Spleen (tissue), 11 donors: ENCODE data around the gene L3MBTL1. TPM values are rescaled to one million over a fixed set of nuclear protein-coding genes. Genes with fewer than 3 reads are reported as not detected.
A peak's percentile ranks its signal among the peaks of the same experiment; 100 is the strongest.

Experiments used
- DNase-seq: peaks from one replicate; pipeline ENCODE4 v3.0.0-alpha.2; 2020
- H3K27ac ChIP-seq, 8 donors: fragments of 200-600 bp; sonication (generic) in 7 of 8; 1 replicate in 4 of 8; 2 replicates in 4 of 8; pipeline versions ENCODE4 v1.5.0 to v1.8.0; 2016 to 2021; ENCODE audit warnings: inconsistent platforms in 4 of 8, mild to moderate bottlenecking in 4 of 8, moderate library complexity in 1 of 8
- H3K27me3 ChIP-seq, 7 donors: fragments of 200-600 bp; sonication (generic) in 6 of 7; replicated peaks in 1 of 7; 1 replicate in 4 of 7; 2 replicates in 3 of 7; pipeline versions ENCODE4 v1.5.0 to v1.8.0; 2016 to 2021; ENCODE audit warnings: inconsistent platforms in 3 of 7, mild to moderate bottlenecking in 1 of 7
- H3K36me3 ChIP-seq, 6 donors: fragments of 200-600 bp; sonication (generic) in 5 of 6; 1 replicate in 4 of 6; 2 replicates in 2 of 6; pipeline versions ENCODE4 v1.5.0 to v1.8.0; 2016 to 2021; ENCODE audit warnings: inconsistent platforms in 2 of 6
- H3K4me1 ChIP-seq, 6 donors: fragments of 200-600 bp; sonication (generic) in 5 of 6; 1 replicate in 3 of 6; 2 replicates in 3 of 6; pipeline versions ENCODE4 v1.5.0 to v1.8.0; 2016 to 2021; ENCODE audit warnings: inconsistent platforms in 3 of 6
- H3K4me3 ChIP-seq, 8 donors: fragments of 200-600 bp; sonication (generic) in 7 of 8; 1 replicate in 4 of 8; 2 replicates in 4 of 8; pipeline versions ENCODE4 v1.5.0 to v1.8.0; 2016 to 2021; ENCODE audit warnings: inconsistent platforms in 4 of 8, mild to moderate bottlenecking in 4 of 8, moderate library complexity in 2 of 8
- H3K9me3 ChIP-seq, 8 donors: fragments of 200-600 bp; sonication (generic) in 7 of 8; 1 replicate in 4 of 8; 2 replicates in 4 of 8; pipeline versions ENCODE4 v1.5.0 to v1.8.0; 2016 to 2021; ENCODE audit warnings: inconsistent platforms in 4 of 8
- POLR2A ChIP-seq, 3 donors: fragments of 450-650 bp; IDR thresholded peaks; one replicate each; pipeline ENCODE4 v1.5.1; 2017; ENCODE audit warnings: antibody characterized with exemption in 3 of 3, mild to moderate bottlenecking in 1 of 3
- POLR2AphosphoS5 ChIP-seq, 3 donors: sonication (generic); formaldehyde crosslinking; IDR thresholded peaks; one replicate each; pipeline ENCODE4 v1.5.1; 2017; ENCODE audit warnings: antibody characterized with exemption in 3 of 3
- WGBS, 5 donors: extraction: QIAGEN DNeasy Blood & Tissue Kit in 3 of 5; methylation state at CpG; one replicate each; pipeline versions ENCODE4 v1.1.5 to v1.1.7; 2013 to 2018; 5-methylcytosine and 5-hydroxymethylcytosine counted together
- intact Hi-C: fragments of 100-400 bp; cut with DNase I; formaldehyde crosslinking; loops from one replicate; pipeline ENCODE4 v1.15.0; 2023; ENCODE audit warnings: low total_unique reads
- polyA plus RNA-seq, 3 donors: library from polyadenylated mRNA; stranded (reverse); fragments of 200-250 nt; gene quantifications; one replicate each; pipeline ENCODE4 v1.2.1, GENCODE V29; 2013
- total RNA-seq, 7 donors: library from RNA; depleted of rRNA in 3 of 7; stranded (reverse); fragments of >200 nt in 3 of 7; fragmentation: NEBNext Ultra II Directional in 4 of 7; extraction: Animal tissue kit (Norgen Biotek cat#: 25700) in 4 of 7; gene quantifications; one replicate each; pipeline versions ENCODE4 v1.1.0 to v1.2.1, GENCODE V29; 2016 to 2021
- TF ChIP-seq, protein P1 (sequence below), 11 experiments: fragments of 200-600 bp in 7 of 11; fragments of 450-650 bp in 4 of 11; sonication (generic) in 4 of 11; IDR thresholded peaks in 8 of 11; conservative IDR thresholded peaks in 3 of 11; 1 replicate in 7 of 11; 2 replicates in 4 of 11; pipeline versions ENCODE4 v1.4.0 to v1.8.0; 2016 to 2021; ENCODE audit warnings: antibody characterized with exemption in 11 of 11, inconsistent platforms in 4 of 11, mild to moderate bottlenecking in 1 of 11
- donor health status: healthy with polysubstance abuse.
- donor health status: DM: no; HTN: no; CAD: no; lungs with moderate emphysema.
- donor health status: DM: no; HTN: no; CAD: no.
- donor health status: Bipolar disorder and iron deficiency.
- donor health status: healthy.
- donor health status: DM: no; HTN: no; CAD: no.
- donor health status: DM: yes; HTN: yes; CAD: no.

L3MBTL1 gene
- total and polyA plus RNA-seq, 10 donors, result 3.1 to 19.1 (median 14.1) TPM

DNA sequence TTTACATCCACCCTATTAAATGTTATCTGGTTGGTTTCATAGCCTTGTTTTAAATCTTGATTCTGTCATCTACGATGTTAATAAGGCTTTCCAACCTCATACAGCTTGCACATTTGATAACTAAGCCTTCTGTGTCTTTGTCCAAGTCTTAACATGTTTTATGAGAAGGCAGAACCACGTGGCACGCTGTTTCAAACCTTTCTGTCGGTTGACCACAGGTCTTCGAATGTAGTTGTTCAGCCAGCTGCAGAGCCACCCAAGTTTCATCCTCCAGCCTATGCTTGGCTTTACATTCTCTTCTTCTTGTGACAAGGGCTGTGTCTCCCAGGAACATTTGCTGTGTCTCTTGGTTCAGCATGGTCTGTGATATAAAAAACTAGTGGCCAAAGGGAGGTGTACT lies 35.6 kb downstream of the L3MBTL1 start:
- no peak overlapping the region for H3K27ac ChIP-seq
- peak; percentile 14 for DNase-seq
- peaks cover 0 to 8% (median 5%) of the 10 kb centered on the region in 8 donors for H3K9me3 ChIP-seq
- TF ChIP-seq POLR2A (IDR thresholded peaks at IDR 0.05) (no peak), POLR2AphosphoS5 (IDR thresholded peaks at IDR 0.05) (no peak)
- TF ChIP-seq, protein P1, sequence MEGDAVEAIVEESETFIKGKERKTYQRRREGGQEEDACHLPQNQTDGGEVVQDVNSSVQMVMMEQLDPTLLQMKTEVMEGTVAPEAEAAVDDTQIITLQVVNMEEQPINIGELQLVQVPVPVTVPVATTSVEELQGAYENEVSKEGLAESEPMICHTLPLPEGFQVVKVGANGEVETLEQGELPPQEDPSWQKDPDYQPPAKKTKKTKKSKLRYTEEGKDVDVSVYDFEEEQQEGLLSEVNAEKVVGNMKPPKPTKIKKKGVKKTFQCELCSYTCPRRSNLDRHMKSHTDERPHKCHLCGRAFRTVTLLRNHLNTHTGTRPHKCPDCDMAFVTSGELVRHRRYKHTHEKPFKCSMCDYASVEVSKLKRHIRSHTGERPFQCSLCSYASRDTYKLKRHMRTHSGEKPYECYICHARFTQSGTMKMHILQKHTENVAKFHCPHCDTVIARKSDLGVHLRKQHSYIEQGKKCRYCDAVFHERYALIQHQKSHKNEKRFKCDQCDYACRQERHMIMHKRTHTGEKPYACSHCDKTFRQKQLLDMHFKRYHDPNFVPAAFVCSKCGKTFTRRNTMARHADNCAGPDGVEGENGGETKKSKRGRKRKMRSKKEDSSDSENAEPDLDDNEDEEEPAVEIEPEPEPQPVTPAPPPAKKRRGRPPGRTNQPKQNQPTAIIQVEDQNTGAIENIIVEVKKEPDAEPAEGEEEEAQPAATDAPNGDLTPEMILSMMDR (IDR thresholded peaks at IDR 0.05 in 8 of 11, conservative IDR thresholded peaks at IDR 0.05 in 3 of 11), result no peak
- H3K4me3 ChIP-seq, result no peak overlapping the region
- no peaks in the 10 kb centered on the region for H3K27me3 ChIP-seq
- peaks cover 0 to 41% (median 3%) of the 10 kb centered on the region in 6 donors for H3K36me3 ChIP-seq
- intact Hi-C loops, result no loop called here
- H3K4me1 ChIP-seq, result peaks cover 0 to 5% (median 0%) of the 10 kb centered on the region in 6 donors
- WGBS, 5 donors, result 84 to 93% (median 89%) methylated on average over 5 of the region's 5 CpGs

- intact Hi-C loops, result no loop called here
- Histone ChIP-seq H3K36me3 (peaks cover 0 to 46% (median 3%) of the 10 kb centered on the region in 6 donors), H3K4me3 (no peak overlapping the region), H3K9me3 (peaks cover 0 to 8% (median 5%) of the 10 kb centered on the region in 8 donors), H3K4me1 (no peaks in the 10 kb centered on the region), H3K27ac (no peak overlapping the region), H3K27me3 (no peaks in the 10 kb centered on the region)
- WGBS, 5 donors, result 88 to 95% (median 90%) methylated on average over 9 of the region's 9 CpGs
- peak; percentile 42 for DNase-seq
- TF ChIP-seq POLR2A (IDR thresholded peaks at IDR 0.05) (no peak), POLR2AphosphoS5 (IDR thresholded peaks at IDR 0.05) (no peak)
- TF ChIP-seq, protein P1 (IDR thresholded peaks at IDR 0.05 in 8 of 11, conservative IDR thresholded peaks at IDR 0.05 in 3 of 11), result no peak
Observed at GRCh38 chr20:43544501-43544900, 37.0 kb downstream of the L3MBTL1 start.

- Histone ChIP-seq H3K27ac (no peak overlapping the region), H3K9me3 (peaks cover 0 to 8% (median 5%) of the 10 kb centered on the region in 8 donors), H3K4me1 (no peaks in the 10 kb centered on the region), H3K4me3 (no peak overlapping the region), H3K36me3 (peaks cover 0 to 34% (median 0%) of the 10 kb centered on the region in 6 donors), H3K27me3 (no peaks in the 10 kb centered on the region)
- DNase-seq, result peak; percentile 33
- no peak for TF ChIP-seq POLR2A (IDR thresholded peaks at IDR 0.05)
- TF ChIP-seq, protein P1 (IDR thresholded peaks at IDR 0.05 in 8 of 11, conservative IDR thresholded peaks at IDR 0.05 in 3 of 11), result no peak
- TF ChIP-seq POLR2AphosphoS5 (IDR thresholded peaks at IDR 0.05), result no peak
- intact Hi-C loops, result no loop called here
- WGBS, 5 donors, result 86 to 95% (median 89%) methylated on average over 4 of the region's 4 CpGs
Observed at GRCh38 chr20:43545837-43546578, 38.5 kb downstream of the L3MBTL1 start.

GRCh38 chr20:43548273-43548880 lies 40.9 kb downstream of the L3MBTL1 start:
- DNase-seq, result peak; percentile 25
- Histone ChIP-seq H3K27me3 (no peaks in the 10 kb centered on the region), H3K36me3 (peaks cover 0 to 39% (median 0%) of the 10 kb centered on the region in 6 donors), H3K4me3 (no peak overlapping the region), H3K4me1 (no peaks in the 10 kb centered on the region), H3K27ac (no peak overlapping the region), H3K9me3 (peaks cover 0 to 8% (median 5%) of the 10 kb centered on the region in 8 donors)
- 67 to 80% (median 69%) methylated on average over 5 of the region's 5 CpGs for WGBS, 5 donors
- TF ChIP-seq POLR2A (IDR thresholded peaks at IDR 0.05) (no peak), POLR2AphosphoS5 (IDR thresholded peaks at IDR 0.05) (no peak)
- TF ChIP-seq, protein P1 (IDR thresholded peaks at IDR 0.05 in 8 of 11, conservative IDR thresholded peaks at IDR 0.05 in 3 of 11), result no peak
- intact Hi-C loops, result no loop called here
